K562 (cell line): ENCODE measurements around the gene NSMCE1. TPM values are rescaled to one million over a fixed set of nuclear protein-coding genes. Genes with fewer than 3 reads are reported as not detected.

Experiments used
- KLF6 ChIP-seq: fragments of 250-450 bp; sonication (Bioruptor Pico); IDR thresholded peaks from 2 replicates; pipeline ENCODE4 v1.4.0; 2020; ENCODE audit warnings: mild to moderate bottlenecking, moderate library complexity, borderline replicate concordance
- MXI1 ChIP-seq: IDR thresholded peaks from 2 replicates; pipeline ENCODE4 v1.6.1; 2011; ENCODE audit warnings: low read depth, mild to moderate bottlenecking, improper control_type of control experiment, low read length
- ZNF780A ChIP-seq: fragments of 250-450 bp; sonication (Bioruptor Pico); IDR thresholded peaks from 2 replicates; pipeline ENCODE4 v1.5.0; 2021; ENCODE audit warnings: mild to moderate bottlenecking
- polyA plus RNA-seq, 8 experiments: library from polyadenylated mRNA; depleted of rRNA in 4 of 8; stranded (reverse) in 5 of 8; unstranded in 3 of 8; fragments of >200 nt; fragmentation: Nextera tagmentation in 2 of 8; fragmentation: Illumina TruSeq in 1 of 8; extraction: Ambion mirVana in 2 of 8; extraction: Trizol in 1 of 8; gene quantifications; 2 replicates each; pipeline versions ENCODE4 v1.2.1 to v1.2.3, GENCODE V29; 2011 to 2014; ENCODE audit warnings: inconsistent platforms in 1 of 8, missing spikeins in 1 of 8
- total RNA-seq, 7 experiments: library from RNA; depleted of rRNA in 6 of 7; stranded (reverse); fragments of >200 nt in 6 of 7; fragmentation: Illumina TruSeq in 2 of 7; extraction: Trizol in 2 of 7; gene quantifications; 2 replicates each; pipeline versions ENCODE4 v1.2.1 to v1.2.3, GENCODE V29; 2011 to 2021; ENCODE audit warnings: low replicate concordance in 1 of 7
- TF ChIP-seq, protein P1 (sequence below): fragments of 200-400 bp; formaldehyde crosslinking; IDR thresholded peaks from 2 replicates; pipeline ENCODE4 v1.6.1; 2017; ENCODE audit warnings: mild to moderate bottlenecking, low read depth, low read length, moderate library complexity
- TF ChIP-seq, protein P2 (sequence below): sonication (generic); formaldehyde crosslinking; IDR thresholded peaks from 2 replicates; pipeline ENCODE4 v1.9.0; 2022; ENCODE audit warnings: mild to moderate bottlenecking, missing genetic modification reagents
- TF ChIP-seq, protein P3 (sequence below): fragments of 250-450 bp; sonication (Bioruptor Pico); IDR thresholded peaks from 2 replicates; pipeline ENCODE4 v1.5.0; 2021
- TF ChIP-seq, protein P4 (sequence below): fragments of 150-350 bp; IDR thresholded peaks from 2 replicates; pipeline ENCODE4 v1.6.1; 2014; ENCODE audit warnings: low read depth, mild to moderate bottlenecking, low read length, borderline replicate concordance
- TF ChIP-seq, protein P5 (sequence below): fragments of 450-650 bp; formaldehyde crosslinking; conservative IDR thresholded peaks from 2 replicates; pipeline ENCODE4 v1.4.0; 2022; ENCODE audit warnings: mild to moderate bottlenecking, missing genetic modification characterization

Gene NSMCE1
- total and polyA plus RNA-seq, 9 of the 15 experiments (the other 6 are each of a cell fraction or from before 2014, with no cell fraction given) = 52.1 to 163 (median 61.5) TPM

DNA sequence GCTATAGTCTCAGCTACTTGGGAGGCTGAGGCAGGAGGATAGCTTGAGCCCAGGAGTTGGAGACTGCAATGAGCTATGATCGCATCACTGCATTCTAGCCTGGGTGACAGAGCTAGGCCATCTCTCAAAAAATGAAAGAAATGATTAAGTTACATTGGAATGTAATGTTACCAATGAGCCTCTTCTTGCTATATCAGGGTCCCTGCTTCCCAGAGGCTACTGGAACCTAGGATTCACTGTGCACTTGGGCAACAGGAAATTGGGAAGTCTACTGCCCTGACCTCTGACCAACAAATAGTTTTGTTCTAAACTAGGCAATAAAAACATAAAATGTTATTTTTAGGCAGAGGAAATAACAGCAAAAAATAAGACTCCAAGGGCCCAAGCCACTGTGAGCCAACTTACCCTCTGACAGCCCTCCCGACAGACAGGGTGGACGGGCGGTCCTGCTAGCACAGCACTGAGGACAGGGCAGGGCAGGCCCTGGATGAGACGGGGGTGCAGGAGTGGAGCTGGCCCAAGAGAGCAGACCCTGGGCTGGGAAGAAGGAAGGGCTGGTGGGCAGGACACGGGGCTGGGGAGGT lies 27.5 kb downstream of the NSMCE1 start (continued):
- TF ChIP-seq, protein P1, sequence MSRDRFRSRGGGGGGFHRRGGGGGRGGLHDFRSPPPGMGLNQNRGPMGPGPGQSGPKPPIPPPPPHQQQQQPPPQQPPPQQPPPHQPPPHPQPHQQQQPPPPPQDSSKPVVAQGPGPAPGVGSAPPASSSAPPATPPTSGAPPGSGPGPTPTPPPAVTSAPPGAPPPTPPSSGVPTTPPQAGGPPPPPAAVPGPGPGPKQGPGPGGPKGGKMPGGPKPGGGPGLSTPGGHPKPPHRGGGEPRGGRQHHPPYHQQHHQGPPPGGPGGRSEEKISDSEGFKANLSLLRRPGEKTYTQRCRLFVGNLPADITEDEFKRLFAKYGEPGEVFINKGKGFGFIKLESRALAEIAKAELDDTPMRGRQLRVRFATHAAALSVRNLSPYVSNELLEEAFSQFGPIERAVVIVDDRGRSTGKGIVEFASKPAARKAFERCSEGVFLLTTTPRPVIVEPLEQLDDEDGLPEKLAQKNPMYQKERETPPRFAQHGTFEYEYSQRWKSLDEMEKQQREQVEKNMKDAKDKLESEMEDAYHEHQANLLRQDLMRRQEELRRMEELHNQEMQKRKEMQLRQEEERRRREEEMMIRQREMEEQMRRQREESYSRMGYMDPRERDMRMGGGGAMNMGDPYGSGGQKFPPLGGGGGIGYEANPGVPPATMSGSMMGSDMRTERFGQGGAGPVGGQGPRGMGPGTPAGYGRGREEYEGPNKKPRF = no peak
- TF ChIP-seq, protein P2, sequence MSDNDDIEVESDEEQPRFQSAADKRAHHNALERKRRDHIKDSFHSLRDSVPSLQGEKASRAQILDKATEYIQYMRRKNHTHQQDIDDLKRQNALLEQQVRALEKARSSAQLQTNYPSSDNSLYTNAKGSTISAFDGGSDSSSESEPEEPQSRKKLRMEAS (CRISPR knock-in tag) = no peak
- TF ChIP-seq, protein P3, sequence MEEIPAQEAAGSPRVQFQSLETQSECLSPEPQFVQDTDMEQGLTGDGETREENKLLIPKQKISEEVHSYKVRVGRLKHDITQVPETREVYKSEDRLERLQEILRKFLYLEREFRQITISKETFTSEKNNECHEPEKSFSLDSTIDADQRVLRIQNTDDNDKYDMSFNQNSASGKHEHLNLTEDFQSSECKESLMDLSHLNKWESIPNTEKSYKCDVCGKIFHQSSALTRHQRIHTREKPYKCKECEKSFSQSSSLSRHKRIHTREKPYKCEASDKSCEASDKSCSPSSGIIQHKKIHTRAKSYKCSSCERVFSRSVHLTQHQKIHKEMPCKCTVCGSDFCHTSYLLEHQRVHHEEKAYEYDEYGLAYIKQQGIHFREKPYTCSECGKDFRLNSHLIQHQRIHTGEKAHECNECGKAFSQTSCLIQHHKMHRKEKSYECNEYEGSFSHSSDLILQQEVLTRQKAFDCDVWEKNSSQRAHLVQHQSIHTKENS (CRISPR knock-in tag) = no peak
- TF ChIP-seq KLF6 (CRISPR knock-in tag) = no peak
- TF ChIP-seq ZNF780A (CRISPR knock-in tag) = no peak
- no peak for TF ChIP-seq MXI1
- TF ChIP-seq, protein P4, sequence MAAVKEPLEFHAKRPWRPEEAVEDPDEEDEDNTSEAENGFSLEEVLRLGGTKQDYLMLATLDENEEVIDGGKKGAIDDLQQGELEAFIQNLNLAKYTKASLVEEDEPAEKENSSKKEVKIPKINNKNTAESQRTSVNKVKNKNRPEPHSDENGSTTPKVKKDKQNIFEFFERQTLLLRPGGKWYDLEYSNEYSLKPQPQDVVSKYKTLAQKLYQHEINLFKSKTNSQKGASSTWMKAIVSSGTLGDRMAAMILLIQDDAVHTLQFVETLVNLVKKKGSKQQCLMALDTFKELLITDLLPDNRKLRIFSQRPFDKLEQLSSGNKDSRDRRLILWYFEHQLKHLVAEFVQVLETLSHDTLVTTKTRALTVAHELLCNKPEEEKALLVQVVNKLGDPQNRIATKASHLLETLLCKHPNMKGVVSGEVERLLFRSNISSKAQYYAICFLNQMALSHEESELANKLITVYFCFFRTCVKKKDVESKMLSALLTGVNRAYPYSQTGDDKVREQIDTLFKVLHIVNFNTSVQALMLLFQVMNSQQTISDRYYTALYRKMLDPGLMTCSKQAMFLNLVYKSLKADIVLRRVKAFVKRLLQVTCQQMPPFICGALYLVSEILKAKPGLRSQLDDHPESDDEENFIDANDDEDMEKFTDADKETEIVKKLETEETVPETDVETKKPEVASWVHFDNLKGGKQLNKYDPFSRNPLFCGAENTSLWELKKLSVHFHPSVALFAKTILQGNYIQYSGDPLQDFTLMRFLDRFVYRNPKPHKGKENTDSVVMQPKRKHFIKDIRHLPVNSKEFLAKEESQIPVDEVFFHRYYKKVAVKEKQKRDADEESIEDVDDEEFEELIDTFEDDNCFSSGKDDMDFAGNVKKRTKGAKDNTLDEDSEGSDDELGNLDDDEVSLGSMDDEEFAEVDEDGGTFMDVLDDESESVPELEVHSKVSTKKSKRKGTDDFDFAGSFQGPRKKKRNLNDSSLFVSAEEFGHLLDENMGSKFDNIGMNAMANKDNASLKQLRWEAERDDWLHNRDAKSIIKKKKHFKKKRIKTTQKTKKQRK = no peak
- TF ChIP-seq, protein P5, sequence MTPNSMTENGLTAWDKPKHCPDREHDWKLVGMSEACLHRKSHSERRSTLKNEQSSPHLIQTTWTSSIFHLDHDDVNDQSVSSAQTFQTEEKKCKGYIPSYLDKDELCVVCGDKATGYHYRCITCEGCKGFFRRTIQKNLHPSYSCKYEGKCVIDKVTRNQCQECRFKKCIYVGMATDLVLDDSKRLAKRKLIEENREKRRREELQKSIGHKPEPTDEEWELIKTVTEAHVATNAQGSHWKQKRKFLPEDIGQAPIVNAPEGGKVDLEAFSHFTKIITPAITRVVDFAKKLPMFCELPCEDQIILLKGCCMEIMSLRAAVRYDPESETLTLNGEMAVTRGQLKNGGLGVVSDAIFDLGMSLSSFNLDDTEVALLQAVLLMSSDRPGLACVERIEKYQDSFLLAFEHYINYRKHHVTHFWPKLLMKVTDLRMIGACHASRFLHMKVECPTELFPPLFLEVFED = no peak
- TF ChIP-seq, all 486 proteins: peak for 0
